Pons (tissue), 1 donor: ENCODE results near the gene FAM20A.
A peak's percentile ranks its signal among the peaks of the same experiment; 100 is the strongest.
"Not testable (repeated sequence)": the region's sequence is repeated elsewhere in the genome, so short reads cannot be mapped to it uniquely, and the experiment has no call there.

Source experiments
- DNase-seq: peaks from one replicate; pipeline ENCODE4 v3.0.0-alpha.2; 2016; ENCODE audit warnings: low spot score

FAM20A gene

GRCh38 chr17:68518063-68518815 is 82.9 kb downstream of the FAM20A start:
- no peak for DNase-seq

- DNase-seq, result not testable (repeated sequence)
These were observed 83.6 kb downstream of the FAM20A start for GRCh38 chr17:68517605-68518004.

- no peak for DNase-seq
These were observed 84.4 kb downstream of the FAM20A start for GRCh38 chr17:68516732-68517131.

- DNase-seq, result peak; percentile 46
These were observed 86.1 kb downstream of the FAM20A start for GRCh38 chr17:68514831-68515635.

GRCh38 chr17:68513932-68514331 is 87.2 kb downstream of the FAM20A start:
- peak; percentile 15 for DNase-seq

GRCh38 chr17:68512960-68513474 is 88.2 kb downstream of the FAM20A start:
- DNase-seq, result peak; percentile 52

GRCh38 chr17:68512247-68512959 is 88.8 kb downstream of the FAM20A start, which contains the start of gene PRKAR1A:
Gene PRKAR1A, plus strand, starts transcription at chr17:68512430. Its CDS starts 2,970 bp downstream, at chr17:68515400.
- DNase-seq, result peak; percentile 95

GRCh38 chr17:68511671-68512246 is 89.4 kb downstream of the FAM20A start:
- peak; percentile 88 for DNase-seq

GRCh38 chr17:68511254-68511670 is 89.9 kb downstream of the FAM20A start:
- peak; percentile 48 for DNase-seq

- DNase-seq, result peak; percentile 70
These were observed 91.8 kb downstream of the FAM20A start for GRCh38 chr17:68509141-68510057.

GRCh38 chr17:68507576-68507975 is 93.6 kb downstream of the FAM20A start:
- DNase-seq, result no peak

- no peak for DNase-seq
These were observed 95.2 kb downstream of the FAM20A start for GRCh38 chr17:68505951-68506350.

- peak; percentile 7 for DNase-seq
These were observed 100.1 kb downstream of the FAM20A start for GRCh38 chr17:68501074-68501473.

- no peak for DNase-seq
These were observed 101.6 kb downstream of the FAM20A start for GRCh38 chr17:68499587-68499986.

- DNase-seq, result peak; percentile 37
These were observed 102.5 kb downstream of the FAM20A start for GRCh38 chr17:68498479-68499326.

- peak; percentile 82 for DNase-seq
These were observed 103.3 kb downstream of the FAM20A start for GRCh38 chr17:68497885-68498319.

GRCh38 chr17:68495081-68495480 is 106.1 kb downstream of the FAM20A start:
- DNase-seq, result no peak

GRCh38 chr17:68492394-68493054 is 108.6 kb downstream of the FAM20A start:
- DNase-seq, result not testable (repeated sequence)
